ENCODE data around the gene PHYHIPL.

GRCh38 chr10:59237775-59238174 lies 61.3 kb downstream of the PHYHIPL start:
- TF ChIP-seq CTCF (IDR thresholded peaks at IDR 0.05) (no peak), POLR2AphosphoS5 (IDR thresholded peaks at IDR 0.05) (no peak)

All from gastroesophageal sphincter (tissue), 3 donors.